OCI-LY1 (cell line): ENCODE measurements around the gene RFC2.

Experiments
- EZH2 ChIP-seq: fragments of 200-600 bp; sonication (generic), shearing (Covaris generic); IDR thresholded peaks from 2 replicates; pipeline ENCODE4 v1.8.0; 2017; ENCODE audit warnings: borderline replicate concordance, mixed run types, mild to moderate bottlenecking, antibody characterized with exemption, low read length, moderate library complexity, mixed read lengths
- TF ChIP-seq, protein P1 (sequence below): fragments of 200-600 bp; sonication (generic), shearing (Covaris generic); IDR thresholded peaks from 2 replicates; pipeline ENCODE4 v1.5.1; 2017; ENCODE audit warnings: mild to moderate bottlenecking, antibody characterized with exemption, low read length, moderate library complexity, mixed read lengths

GRCh38 chr7:74297516-74298233 is 43.5 kb upstream of the RFC2 start:
- TF ChIP-seq, protein P1, sequence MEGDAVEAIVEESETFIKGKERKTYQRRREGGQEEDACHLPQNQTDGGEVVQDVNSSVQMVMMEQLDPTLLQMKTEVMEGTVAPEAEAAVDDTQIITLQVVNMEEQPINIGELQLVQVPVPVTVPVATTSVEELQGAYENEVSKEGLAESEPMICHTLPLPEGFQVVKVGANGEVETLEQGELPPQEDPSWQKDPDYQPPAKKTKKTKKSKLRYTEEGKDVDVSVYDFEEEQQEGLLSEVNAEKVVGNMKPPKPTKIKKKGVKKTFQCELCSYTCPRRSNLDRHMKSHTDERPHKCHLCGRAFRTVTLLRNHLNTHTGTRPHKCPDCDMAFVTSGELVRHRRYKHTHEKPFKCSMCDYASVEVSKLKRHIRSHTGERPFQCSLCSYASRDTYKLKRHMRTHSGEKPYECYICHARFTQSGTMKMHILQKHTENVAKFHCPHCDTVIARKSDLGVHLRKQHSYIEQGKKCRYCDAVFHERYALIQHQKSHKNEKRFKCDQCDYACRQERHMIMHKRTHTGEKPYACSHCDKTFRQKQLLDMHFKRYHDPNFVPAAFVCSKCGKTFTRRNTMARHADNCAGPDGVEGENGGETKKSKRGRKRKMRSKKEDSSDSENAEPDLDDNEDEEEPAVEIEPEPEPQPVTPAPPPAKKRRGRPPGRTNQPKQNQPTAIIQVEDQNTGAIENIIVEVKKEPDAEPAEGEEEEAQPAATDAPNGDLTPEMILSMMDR, result no peak
- no peak for TF ChIP-seq EZH2
